Stimulated activated CD4-positive, alpha-beta T cell treated with anti-CD3 and anti-CD28 coated beads, Interleukin-2, amount 100 ng/mL, for 24 hours (primary cell): ENCODE measurements around the gene CSDE1.

Experiments
- DNase-seq, 2 donors: peaks; one replicate each; pipeline ENCODE4 v3.0.0-alpha.2; 2020

Gene CSDE1

DNA sequence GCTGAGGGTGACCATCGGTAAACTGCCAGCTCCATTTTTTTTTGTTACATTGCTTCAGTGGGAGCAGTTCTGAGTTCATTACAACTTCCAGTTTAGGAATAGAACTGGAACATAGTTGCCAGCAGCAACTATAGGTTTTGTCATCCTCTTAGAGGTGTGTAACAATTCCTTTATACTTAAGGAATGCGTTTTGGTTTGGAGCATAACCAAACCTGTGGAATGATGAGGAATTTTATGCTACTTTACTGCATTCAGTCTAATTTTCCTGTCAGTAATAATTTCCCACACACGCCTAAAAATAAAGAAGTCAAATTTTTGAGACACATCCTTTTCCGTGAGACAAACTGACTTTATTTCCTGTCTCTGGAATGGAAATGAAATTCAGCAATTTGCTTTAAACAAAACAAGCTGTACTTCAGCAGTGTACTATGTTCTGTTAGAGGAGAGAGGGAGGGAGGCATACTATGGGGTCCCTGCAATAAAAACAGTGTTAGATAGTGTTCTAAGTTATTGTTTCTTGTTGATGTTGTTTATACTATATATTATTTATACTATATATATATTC is 57.7 kb downstream of the CSDE1 start:
- DNase-seq: no peak

DNA sequence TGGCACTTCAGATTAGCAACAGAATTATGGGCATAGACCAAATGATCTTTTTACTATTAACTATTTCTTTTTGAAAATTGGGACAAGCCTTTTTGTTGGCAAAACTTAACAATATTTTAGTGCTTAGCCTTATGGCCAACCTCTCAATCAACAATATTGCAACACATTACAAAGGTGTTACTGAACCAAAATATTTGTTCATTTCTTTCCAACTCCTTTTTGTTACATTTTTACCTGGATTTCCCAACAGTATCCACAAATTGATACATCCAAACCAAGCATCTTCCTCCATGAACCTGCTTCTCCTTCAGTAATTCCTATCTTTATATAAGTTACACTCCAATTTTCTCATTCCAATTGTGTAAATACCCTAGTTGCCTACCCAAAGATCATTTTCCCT is 61.0 kb downstream of the CSDE1 start:
- DNase-seq: no peak

DNA sequence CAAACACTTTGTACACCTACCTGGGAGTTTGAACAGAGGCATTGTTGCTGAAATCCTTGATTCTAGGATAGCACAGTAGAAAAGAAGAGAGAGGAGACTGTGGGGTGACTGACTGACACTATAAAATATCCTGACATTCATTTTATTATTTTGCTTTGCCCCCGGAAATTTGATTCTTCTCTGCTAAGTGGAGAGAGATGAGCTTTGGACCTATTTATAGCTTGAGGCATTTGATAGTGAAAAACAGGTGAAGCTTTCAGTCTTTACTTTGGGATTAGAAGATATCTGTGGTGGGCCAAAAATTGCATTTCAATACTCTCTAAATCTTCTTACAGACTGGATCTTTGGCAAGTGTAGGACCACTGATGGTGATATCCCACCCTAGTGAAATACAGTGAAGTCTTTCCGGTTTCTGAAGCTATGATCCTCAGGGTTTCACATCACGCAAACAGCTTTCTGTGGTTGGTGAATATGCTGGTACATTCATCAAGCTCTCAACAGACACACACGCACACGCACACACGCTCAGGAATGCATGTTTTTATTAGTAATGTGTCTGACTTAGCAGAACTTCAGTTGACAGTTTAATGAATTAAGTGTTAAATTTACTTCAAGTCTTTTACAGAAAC is 62.2 kb downstream of the CSDE1 start, which contains the start of gene AMPD1:
TSS of gene AMPD1 (minus strand) at position 117 of the 629 bp plus-strand sequence. CDS start at position 42, 75 bp downstream.
- no peak for DNase-seq

DNA sequence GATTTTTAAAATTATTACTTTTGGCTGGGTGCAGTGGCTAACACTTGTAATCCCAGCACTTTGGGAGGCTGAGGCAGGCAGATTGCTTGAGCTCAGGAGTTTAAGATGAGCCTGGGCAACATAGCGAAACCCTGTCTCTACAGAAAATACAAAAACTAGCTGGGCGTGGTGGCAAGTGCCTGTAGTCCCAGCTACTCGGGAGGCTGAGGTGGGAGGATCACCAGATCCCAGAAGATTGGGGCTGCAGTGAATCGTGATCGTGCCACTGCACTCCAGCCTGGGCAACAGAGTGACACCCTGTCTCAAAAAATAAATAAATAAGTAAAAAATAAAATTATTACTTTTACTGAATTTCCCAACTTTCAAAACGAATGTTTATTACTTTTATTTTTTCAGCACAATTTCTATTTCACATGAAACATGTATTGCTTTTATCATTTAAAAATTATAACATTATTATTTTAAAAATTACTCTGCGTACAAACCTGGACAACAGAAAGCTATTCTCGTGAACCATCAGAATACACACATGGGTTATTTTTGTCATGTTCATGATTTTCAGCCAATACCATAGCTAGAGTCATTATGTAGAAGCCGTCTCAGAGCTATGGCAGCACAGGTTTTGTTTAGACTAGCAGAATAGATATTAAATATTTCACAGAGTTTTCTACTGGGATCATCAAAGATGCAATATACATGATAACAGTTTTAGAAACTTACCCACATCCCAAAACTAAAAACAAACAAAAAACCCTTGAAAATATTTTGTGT is 63.1 kb downstream of the CSDE1 start:
- DNase-seq: no peak

DNA sequence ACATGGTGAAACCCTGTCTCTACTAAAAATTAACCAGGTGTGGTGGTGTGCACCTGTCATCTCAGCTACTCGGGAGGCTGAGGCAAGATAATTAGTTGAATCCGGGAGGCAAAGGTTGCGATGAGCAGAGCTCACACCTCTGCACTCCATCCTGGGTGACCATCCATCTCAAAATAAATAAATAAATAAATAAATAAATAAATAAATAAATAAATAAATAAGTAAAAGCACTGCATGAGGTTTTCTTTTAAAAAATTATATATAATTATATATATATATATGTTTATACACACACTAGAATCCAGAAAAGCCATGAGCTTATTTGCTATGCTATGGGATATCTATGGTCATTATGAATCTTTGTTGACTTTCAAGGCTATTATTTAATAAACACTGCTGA is 64.8 kb downstream of the CSDE1 start:
- no peak for DNase-seq

DNA sequence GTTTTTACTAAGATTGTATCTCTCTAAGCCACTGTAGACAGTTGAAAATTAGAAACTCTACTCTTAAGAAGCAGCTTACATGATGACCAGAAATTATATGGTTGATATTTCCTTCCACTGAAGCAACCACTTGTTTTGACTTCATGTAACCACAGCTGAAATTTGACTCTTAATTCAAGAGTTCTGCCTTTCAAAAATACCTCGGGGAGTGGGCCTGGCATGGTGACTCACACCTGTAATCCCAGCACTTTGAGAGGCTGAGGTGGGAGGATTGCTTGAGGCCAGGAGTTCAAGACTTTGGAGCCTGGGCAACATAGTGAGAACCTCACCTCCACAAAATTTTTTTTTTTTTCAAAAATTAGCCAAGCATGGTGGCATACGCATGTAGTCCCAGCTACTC is 66.7 kb downstream of the CSDE1 start:
- no peak for DNase-seq

DNA sequence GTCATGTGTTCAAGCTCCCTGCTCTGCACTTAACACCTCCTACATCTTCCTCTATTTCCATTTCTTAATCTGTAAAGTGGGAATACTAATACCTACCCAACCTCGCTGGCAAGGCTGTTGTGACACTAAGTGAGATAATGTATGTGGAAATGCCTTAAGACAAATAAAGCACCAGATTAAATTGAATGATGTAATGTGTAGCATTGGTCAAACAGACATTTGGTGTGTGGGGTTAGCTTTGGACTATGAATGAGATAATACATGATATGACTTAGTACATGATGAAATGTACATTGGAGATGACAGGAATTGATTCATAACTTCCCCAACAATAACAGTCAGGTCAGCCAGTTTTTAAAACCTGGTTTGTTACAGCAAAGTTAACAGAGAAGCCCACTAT is 67.6 kb downstream of the CSDE1 start:
- no peak for DNase-seq

DNA sequence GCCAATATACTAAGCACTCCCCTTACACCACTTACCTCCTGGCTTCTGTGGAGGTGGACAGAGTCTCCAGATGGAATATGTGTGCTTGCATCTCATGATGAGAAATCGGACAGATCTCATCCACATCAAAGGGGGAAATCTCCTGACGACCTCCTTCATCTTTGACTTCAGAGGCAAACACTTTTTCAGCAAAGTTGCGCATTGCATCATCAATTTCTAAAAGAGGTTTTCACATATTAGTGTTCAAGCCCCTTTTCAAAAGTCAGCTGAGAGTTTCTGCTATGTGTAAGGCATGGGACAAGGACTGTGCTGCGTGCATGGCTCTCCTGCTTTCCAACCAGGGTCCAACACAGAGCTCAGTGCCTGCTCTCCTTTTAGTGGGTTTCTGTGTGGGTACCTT is 69.3 kb downstream of the CSDE1 start:
- DNase-seq: no peak

DNA sequence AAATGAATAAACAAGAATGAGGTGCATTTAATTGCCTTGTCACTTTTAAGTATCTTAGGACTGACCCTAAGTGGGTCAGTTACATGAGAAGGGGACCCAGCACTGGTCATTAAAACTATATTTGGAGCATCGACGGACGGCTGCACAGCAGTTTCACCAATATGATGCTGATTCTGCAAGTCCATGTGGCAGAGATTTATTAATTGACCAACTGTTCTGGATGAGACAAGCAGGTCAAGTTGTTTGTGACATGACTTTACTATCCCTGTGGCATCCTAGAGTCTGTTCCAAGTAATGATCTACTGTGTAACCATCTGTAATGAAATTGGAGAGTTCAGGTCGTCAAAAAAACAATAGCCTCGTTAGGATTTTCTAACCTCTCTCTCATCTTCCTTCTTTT is 71.9 kb downstream of the CSDE1 start:
- DNase-seq: no peak

DNA sequence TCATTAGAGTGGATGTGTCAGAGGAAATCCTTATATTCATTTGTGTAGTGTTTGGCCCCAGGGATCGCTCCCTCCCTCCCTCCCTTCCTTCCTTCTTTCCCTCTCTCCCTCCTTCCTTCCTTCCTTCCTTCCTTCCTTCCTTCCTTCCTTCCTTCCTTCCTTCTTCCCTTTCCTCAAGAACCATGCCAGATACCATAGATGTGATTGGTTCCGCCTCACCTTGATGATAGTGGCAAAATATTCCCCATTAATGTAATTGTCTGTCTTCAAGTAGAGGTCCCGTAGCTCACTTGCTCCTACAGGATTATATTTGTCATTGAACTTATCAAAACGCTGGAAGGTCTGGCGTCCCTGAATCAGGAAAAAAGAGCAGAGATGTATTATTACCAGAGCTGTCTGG is 80.1 kb downstream of the CSDE1 start:
- DNase-seq: no peak

DNA sequence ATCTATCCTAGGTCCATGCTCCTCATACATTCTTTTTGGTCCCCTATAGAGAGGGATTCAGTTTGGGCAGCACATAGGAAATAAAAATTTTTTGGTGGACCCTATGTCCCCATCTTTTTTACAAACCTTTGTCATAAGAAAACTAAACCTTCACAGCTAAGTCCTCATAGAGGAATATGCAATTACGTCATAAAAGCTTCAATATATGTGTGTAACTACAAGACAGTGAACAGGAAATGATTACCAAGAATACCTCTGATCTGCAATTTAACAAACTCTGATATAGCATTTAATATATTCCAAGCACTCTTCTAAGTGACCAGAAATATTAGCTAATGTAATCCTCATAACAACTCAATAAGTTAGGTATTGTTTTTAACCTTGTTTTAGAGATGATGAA is 81.7 kb downstream of the CSDE1 start:
- DNase-seq: no peak

DNA sequence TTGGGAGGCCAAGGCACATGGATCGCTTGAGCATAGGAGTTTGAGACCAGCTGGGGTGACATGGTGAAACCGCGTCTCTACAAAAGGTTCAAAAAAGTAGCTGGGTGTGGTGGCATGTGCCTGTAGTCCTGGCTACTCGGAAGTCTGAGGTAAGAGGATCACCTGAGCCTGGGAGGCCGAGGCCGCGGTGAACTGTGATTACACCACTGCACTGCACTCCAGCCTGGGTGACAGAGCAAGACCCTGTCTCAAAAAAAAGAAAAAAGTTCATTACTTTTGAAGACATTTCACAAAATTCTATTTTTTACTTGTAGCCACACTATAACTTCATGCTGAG is 85.9 kb downstream of the CSDE1 start:
- DNase-seq: no peak

DNA sequence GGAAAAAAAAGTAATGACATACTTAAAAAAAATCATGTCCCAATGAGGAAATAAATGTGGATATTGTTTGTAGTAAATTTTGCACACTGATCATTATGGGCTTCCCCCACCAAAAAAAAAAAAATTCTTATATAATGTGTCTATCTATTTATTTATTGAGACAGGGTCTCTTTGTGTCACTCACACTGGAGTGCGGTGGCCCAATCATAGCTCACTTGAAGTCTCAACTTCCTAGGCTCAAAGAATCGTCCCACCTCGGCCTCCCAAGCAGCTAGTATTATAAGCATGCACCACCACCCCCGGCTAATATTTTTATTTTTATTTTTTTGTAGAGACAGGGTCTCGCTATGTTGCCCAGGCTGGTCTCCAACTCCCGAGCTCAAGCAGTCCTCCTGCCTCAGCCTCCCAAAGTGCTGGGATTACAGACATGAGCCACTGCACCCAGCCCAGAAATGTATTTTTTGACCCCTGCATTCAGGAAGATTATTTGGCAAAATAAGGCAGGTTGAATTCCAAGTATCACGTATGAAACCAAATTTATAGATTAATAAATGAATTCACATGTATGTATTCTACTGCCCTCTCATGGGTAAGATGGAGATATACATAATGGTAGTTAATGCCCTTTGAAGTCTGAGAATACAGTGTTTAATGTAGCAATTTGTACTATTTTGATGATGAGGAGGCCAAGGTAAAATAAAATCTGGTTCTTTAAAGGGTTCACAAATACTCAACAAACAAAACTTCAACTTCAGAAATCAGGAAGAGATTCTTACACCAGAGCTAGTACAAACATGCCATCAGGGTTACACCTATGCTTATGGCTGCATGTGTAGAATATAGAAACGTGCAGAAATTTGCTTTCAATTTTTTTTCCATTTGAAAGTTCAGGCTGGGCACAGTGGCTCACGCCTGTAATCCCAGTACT is 86.5 kb downstream of the CSDE1 start:
- no peak for DNase-seq

DNA sequence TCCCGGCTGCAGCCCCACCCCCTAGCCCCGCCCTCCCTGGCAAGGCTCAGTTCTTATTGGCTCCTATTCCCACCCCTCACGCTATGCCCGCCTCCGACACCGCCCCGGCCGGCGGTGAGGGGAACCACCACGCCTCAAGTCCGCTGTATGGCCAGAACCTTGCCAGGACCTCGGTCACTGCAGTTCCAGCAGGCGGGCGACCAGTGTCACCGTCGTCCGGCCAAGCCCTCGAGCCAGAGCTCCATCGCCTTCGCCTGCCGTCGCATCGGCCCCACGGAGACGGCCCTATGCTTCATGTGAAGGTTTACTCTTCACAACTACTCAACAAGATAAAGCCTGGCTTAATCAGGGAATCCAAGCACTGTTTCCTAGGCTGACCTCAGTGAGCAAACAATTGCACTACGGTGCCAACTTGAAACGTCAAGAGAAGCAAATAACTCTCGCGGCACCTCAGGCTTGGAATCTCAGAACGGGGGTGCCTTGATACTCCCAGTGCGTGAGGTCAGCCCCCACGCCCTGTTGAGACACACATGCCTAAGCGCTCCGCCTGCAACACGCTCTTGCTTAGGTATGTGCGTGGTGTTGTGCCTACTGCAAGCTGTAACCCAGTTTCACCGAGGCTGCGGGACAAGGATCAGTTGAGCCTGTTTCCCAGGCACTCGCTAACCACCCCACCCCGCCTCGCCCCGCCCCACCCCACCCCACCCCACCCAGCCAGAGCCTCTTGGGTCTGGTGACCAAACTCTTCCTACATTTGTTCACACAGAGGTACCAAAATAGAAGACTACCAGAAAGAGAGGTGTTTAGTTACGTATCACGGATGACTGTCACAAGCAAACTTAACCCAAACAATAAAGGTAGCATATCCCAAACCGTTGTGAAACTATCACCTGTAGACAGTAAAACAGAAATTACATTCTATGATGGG is 87.4 kb downstream of the CSDE1 start:
- DNase-seq: peak; percentile 87 to 89

DNA sequence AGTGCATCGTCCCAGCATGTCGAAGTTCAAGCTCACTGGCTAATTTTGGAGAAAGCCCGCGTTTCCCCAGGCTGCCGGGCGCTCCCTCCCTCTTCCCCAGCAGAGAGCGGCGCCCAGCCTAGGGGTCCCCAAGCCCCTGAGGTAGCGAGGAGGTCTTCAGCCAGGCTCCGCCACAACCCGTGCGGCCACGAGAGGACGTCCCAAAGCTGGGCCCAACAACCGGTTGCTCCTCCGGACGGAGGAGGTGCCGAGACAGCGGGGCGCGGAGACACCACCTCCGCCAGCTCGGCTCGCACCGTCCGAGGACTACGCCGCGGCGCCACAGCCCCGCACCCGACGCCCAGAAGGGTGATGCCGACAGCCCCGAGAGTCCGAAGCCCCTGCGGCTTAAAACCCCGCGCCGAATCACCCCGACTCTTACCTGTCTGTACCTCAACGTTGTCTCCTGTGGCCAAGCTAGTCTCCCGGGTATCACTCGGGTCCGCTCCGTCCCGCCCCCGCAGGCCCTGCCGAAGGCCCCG is 88.2 kb downstream of the CSDE1 start, which contains the start of gene DENND2C:
TSS of gene DENND2C (minus strand) at position 488 of the 521 bp plus-strand sequence. CDS start 44,065 bp downstream, outside the sequence.
- no peak for DNase-seq

DNA sequence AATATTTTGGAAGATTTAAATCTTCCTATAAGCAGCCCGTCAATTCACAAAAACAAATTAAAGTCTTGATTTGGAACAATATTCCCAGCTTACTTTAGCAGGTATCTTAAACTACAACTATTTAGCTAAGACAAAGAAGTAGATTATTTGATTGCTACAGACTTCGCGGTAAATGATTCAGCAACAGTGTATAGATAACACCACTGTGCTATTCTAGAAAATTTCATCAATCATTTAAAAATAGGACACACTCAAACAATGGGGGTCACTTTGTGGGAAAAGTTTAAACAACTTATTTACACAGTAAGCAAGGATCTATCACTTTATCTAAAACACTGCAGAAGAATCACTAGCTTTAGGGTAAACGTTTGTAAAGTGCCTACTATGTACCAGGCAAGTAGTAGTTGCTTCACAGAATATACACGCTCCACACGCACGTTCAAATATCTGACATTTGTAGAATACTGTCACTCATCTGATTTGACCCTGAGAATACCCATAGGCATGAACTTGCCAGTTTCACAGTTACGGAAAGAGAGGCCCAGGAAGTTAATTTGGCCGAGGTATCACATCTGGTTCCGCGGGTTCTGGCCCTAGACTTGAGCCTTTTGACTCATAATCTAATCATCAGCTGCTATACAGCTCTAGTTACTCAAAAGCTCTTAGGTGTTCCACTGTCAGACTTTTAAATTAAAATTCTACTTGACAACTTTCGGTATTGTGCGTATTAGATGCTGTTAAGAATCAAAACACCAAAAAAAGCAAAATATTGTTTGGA is 88.8 kb downstream of the CSDE1 start:
- DNase-seq: no peak

DNA sequence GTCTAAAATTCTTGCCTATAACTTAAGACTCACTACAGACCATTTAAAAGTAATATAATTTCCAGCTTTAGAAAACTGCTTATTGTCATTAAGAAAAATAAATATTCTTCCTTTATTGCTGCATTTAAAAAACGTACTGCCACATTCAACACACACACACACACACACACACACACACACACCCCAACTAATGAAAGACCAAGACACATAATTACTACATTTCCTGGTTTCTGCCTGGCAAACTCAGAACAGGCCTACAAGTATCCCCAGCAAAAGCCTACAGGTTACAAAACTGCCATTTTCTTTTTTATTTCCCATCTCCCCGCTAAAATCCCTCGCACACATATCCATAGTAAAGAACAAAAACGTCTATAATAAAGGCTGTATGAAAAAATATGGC is 89.4 kb downstream of the CSDE1 start:
- no peak for DNase-seq

DNA sequence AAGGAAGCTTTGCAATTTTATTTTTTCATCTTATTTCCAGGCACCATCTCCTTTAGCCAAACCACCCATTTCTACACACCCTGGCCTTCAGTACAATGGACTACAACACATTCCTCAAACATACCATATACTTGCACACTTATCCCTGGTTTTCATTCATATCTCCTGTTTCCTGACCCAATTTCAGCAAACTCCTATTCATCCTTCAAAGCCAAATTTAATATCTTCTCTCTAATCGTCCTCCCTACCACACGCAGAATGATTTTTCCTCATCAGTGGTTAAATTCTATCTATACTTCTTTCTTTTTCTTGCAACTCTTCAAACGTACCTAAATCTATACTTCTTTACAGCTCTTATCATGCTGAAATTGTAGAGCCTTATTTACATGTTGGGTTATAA is 90.8 kb downstream of the CSDE1 start:
- DNase-seq: no peak
